HepG2 (cell line): ENCODE data around the gene AFAP1. TPM values are rescaled to one million over a fixed set of nuclear protein-coding genes. Genes with fewer than 3 reads are reported as not detected.

Experiments
- LCORL ChIP-seq, 2 experiments: fragments of 450-650 bp in 1 of 2; sonication (generic) in 1 of 2; formaldehyde crosslinking in 1 of 2; IDR thresholded peaks; 2 replicates each; pipeline versions ENCODE4 v1.5.0 to v1.6.1; 2017 to 2020; ENCODE audit warnings: antibody characterized with exemption in 1 of 2, missing genetic modification reagents in 1 of 2
- MAFF ChIP-seq: IDR thresholded peaks from 2 replicates; pipeline ENCODE4 v1.6.1; 2011; ENCODE audit warnings: low read depth, low read length, improper control_type of control experiment
- THRA ChIP-seq: sonication (generic); formaldehyde crosslinking; IDR thresholded peaks from 2 replicates; pipeline ENCODE4 v1.4.0; 2020; ENCODE audit warnings: missing genetic modification reagents, borderline replicate concordance
- ZNF296 ChIP-seq: sonication (generic); formaldehyde crosslinking; conservative IDR thresholded peaks from 2 replicates; pipeline ENCODE4 v1.5.0; 2020; ENCODE audit warnings: mild to moderate bottlenecking, missing genetic modification reagents
- ZNF382 ChIP-seq: sonication (generic); formaldehyde crosslinking; IDR thresholded peaks from 2 replicates; pipeline ENCODE4 v1.5.0; 2020; ENCODE audit warnings: missing genetic modification reagents, mild to moderate bottlenecking, borderline replicate concordance
- ZNF609 ChIP-seq: sonication (generic); formaldehyde crosslinking; IDR thresholded peaks from 2 replicates; pipeline ENCODE4 v1.4.0; 2020; ENCODE audit warnings: mild to moderate bottlenecking, missing genetic modification reagents, borderline replicate concordance
- ZSCAN12 ChIP-seq: sonication (generic); formaldehyde crosslinking; IDR thresholded peaks from 2 replicates; pipeline ENCODE4 v1.9.0; 2021; ENCODE audit warnings: mild to moderate bottlenecking, missing genetic modification reagents
- polyA plus RNA-seq, 8 experiments: library from polyadenylated mRNA; depleted of rRNA in 3 of 8; stranded (reverse) in 7 of 8; unstranded in 1 of 8; fragments of >200 nt; fragmentation: Illumina TruSeq in 4 of 8; extraction: Trizol in 4 of 8; gene quantifications; 2 replicates each; pipeline versions ENCODE4 v1.2.1 to v1.2.3, GENCODE V29; 2011 to 2016; ENCODE audit warnings: low read depth in 4 of 8, missing spikeins in 1 of 8, mixed read lengths in 1 of 8; ENCODE audit not compliant: insufficient read depth in 1 of 8
- total RNA-seq, 5 experiments: library from RNA; depleted of rRNA; stranded (reverse); fragments of >200 nt; fragmentation: Illumina TruSeq; extraction: Trizol; gene quantifications; 2 replicates each; pipeline ENCODE4 v1.2.3, GENCODE V29; 2016; ENCODE audit warnings: low read depth in 1 of 5
- TF ChIP-seq, protein P1 (sequence below): sonication (generic); formaldehyde crosslinking; IDR thresholded peaks from 2 replicates; pipeline ENCODE4 v1.4.0; 2020; ENCODE audit warnings: mild to moderate bottlenecking, missing genetic modification reagents

Gene AFAP1
- total and polyA plus RNA-seq, 2 of the 13 experiments (the other 11 are each of a cell fraction or from before 2014, with no cell fraction given) = 2.5 TPM

GRCh38 chr4:7804756-7805385 is 134.8 kb downstream of the AFAP1 start (continued):
- TF ChIP-seq, protein P1, sequence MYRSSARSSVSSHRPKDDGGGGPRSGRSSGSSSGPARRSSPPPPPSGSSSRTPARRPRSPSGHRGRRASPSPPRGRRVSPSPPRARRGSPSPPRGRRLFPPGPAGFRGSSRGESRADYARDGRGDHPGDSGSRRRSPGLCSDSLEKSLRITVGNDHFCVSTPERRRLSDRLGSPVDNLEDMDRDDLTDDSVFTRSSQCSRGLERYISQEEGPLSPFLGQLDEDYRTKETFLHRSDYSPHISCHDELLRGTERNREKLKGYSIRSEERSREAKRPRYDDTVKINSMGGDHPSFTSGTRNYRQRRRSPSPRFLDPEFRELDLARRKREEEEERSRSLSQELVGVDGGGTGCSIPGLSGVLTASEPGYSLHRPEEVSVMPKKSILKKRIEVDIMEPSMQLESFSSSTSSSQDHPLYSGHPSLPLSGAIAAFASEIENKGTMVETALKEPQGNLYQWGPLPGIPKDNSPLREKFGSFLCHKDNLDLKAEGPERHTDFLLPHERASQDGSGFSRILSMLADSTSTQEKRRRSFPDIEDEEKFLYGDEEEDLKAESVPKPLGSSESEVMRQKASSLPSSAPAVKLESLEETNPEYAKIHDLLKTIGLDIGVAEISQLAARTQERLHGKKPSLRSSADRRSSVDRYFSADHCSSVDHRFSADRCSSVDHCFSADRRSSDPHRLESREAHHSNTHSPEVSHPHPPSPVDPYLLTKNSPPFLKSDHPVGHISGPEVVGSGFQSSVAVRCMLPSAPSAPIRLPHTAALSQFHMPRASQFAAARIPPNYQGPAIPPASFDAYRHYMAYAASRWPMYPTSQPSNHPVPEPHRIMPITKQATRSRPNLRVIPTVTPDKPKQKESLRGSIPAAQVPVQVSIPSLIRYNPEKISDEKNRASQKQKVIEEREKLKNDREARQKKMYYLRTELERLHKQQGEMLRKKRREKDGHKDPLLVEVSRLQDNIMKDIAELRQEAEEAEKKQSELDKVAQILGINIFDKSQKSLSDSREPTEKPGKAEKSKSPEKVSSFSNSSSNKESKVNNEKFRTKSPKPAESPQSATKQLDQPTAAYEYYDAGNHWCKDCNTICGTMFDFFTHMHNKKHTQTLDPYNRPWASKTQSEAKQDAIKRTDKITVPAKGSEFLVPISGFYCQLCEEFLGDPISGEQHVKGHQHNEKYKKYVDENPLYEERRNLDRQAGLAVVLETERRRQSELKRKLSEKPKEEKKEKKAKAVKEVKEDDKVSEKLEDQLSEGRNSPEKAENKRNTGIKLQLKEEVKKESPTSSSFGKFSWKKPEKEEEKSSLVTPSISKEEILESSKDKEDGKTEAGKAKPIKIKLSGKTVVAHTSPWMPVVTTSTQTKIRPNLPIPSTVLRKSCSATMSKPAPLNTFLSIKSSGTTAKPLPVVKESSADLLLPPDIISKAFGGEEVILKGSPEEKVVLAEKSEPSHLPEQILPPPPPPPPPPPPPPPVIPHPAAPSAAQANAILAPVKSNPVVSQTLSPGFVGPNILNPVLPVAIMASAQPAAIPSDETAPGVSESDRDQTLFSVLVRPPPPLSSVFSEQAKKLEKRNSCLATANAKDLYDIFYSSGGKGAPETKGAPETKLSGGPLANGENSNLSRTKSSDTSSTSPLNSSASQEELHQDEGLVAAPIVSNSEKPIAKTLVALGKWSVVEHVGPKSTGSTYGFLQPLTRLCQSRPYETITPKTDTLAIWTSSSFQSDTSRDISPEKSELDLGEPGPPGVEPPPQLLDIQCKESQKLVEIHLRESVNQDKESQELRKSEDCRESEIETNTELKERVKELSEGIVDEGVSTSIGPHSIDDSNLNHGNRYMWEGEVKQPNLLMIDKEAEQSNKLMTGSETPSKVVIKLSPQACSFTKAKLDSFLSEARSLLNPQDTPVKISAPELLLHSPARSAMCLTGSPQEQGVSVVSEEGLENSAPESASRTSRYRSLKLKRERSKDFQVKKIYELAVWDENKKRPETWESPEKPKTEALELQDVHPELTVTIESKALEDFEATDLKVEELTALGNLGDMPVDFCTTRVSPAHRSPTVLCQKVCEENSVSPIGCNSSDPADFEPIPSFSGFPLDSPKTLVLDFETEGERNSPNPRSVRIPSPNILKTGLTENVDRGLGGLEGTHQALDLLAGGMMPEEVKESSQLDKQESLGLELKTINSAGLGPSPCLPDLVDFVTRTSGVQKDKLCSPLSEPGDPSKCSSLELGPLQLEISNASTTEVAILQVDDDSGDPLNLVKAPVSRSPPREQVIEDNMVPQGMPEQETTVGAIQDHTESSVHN (CRISPR knock-in tag) = no peak
- TF ChIP-seq MAFF (no peak), ZNF296 (CRISPR knock-in tag) (no peak), ZNF382 (no peak), THRA (no peak), LCORL (IDR thresholded peaks at IDR 0.05) (no peak), LCORL (CRISPR knock-in tag; IDR thresholded peaks at IDR 0.05) (no peak), ZNF609 (CRISPR knock-in tag) (no peak), ZSCAN12 (CRISPR knock-in tag) (no peak)
- TF ChIP-seq, all 625 proteins: peak for 0
